HG02763 (cell line): ENCODE data around the gene HERPUD2.

Source experiments
- ATAC-seq: cut with Tn5 transposase; IDR thresholded peaks from one replicate; pipeline ENCODE4 v1.9.1; 2021; ENCODE audit warnings: mild to moderate bottlenecking, moderate library complexity; ENCODE audit not compliant: unreplicated experiment

Gene HERPUD2

GRCh38 chr7:35694784-35695472 lies at the start of gene HERPUD2:
Gene HERPUD2 (minus strand): TSS chr7:35695135. CDS start chr7:35694330, 805 bp downstream.
- peak; percentile 96 for ATAC-seq

- ATAC-seq: no peak
Measured at GRCh38 chr7:35738889-35739288, 44.0 kb upstream of the HERPUD2 start.

- ATAC-seq: no peak
Measured at GRCh38 chr7:35736725-35737124, 41.8 kb upstream of the HERPUD2 start.

- ATAC-seq: no peak
Measured at GRCh38 chr7:35735396-35735795, 40.5 kb upstream of the HERPUD2 start.

GRCh38 chr7:35734001-35734483 lies 39.1 kb upstream of the HERPUD2 start:
- no peak for ATAC-seq

GRCh38 chr7:35731349-35731748 lies 36.4 kb upstream of the HERPUD2 start:
- no peak for ATAC-seq

GRCh38 chr7:35729061-35729783 lies 34.3 kb upstream of the HERPUD2 start:
- peak; percentile 57 for ATAC-seq

GRCh38 chr7:35728412-35729060 lies 33.6 kb upstream of the HERPUD2 start:
- no peak for ATAC-seq

- ATAC-seq: no peak
Measured at GRCh38 chr7:35727571-35727970, 32.6 kb upstream of the HERPUD2 start.

- no peak for ATAC-seq
Measured at GRCh38 chr7:35726654-35727053, 31.7 kb upstream of the HERPUD2 start.

- peak; percentile 39 for ATAC-seq
Measured at GRCh38 chr7:35725280-35725680, 30.3 kb upstream of the HERPUD2 start.

- ATAC-seq: no peak
Measured at GRCh38 chr7:35723011-35723410, 28.1 kb upstream of the HERPUD2 start.

- no peak for ATAC-seq
Measured at GRCh38 chr7:35722054-35722849, 27.3 kb upstream of the HERPUD2 start.

GRCh38 chr7:35721288-35721687 lies 26.4 kb upstream of the HERPUD2 start:
- ATAC-seq: no peak

GRCh38 chr7:35720849-35721248 lies 25.9 kb upstream of the HERPUD2 start:
- ATAC-seq: no peak

GRCh38 chr7:35720032-35720431 lies 25.1 kb upstream of the HERPUD2 start:
- ATAC-seq: no peak

GRCh38 chr7:35718047-35718446 lies 23.1 kb upstream of the HERPUD2 start:
- ATAC-seq: no peak

- ATAC-seq: no peak
Measured at GRCh38 chr7:35717516-35717915, 22.6 kb upstream of the HERPUD2 start.

GRCh38 chr7:35717013-35717412 lies 22.1 kb upstream of the HERPUD2 start:
- ATAC-seq: no peak

- ATAC-seq: no peak
Measured at GRCh38 chr7:35716038-35716803, 21.3 kb upstream of the HERPUD2 start.
